HG02840 (cell line): Measurements from ENCODE around the gene PAPSS1.

Source experiments
- ATAC-seq: cut with Tn5 transposase; IDR thresholded peaks from one replicate; pipeline ENCODE4 v1.9.1; 2021; ENCODE audit warnings: mild to moderate bottlenecking, moderate library complexity, moderate number of reproducible peaks; ENCODE audit not compliant: unreplicated experiment, low FRiP score

Gene PAPSS1

GRCh38 chr4:107719922-107720722, at the start of gene PAPSS1:
Gene PAPSS1 (minus strand): TSS chr4:107720234. CDS start chr4:107720179, 55 bp downstream.
- peak; percentile 87 for ATAC-seq

GRCh38 chr4:107760281-107760947, 40.4 kb upstream of the PAPSS1 start:
- no peak for ATAC-seq

GRCh38 chr4:107757864-107758476, 37.9 kb upstream of the PAPSS1 start:
- ATAC-seq: no peak

GRCh38 chr4:107757283-107757682, 37.2 kb upstream of the PAPSS1 start:
- no peak for ATAC-seq

GRCh38 chr4:107755841-107756356, 35.9 kb upstream of the PAPSS1 start:
- no peak for ATAC-seq

- no peak for ATAC-seq
These were observed 31.6 kb upstream of the PAPSS1 start for GRCh38 chr4:107751670-107752069.

GRCh38 chr4:107747748-107748486, 27.9 kb upstream of the PAPSS1 start:
- no peak for ATAC-seq

- no peak for ATAC-seq
These were observed 26.1 kb upstream of the PAPSS1 start for GRCh38 chr4:107746161-107746560.

- ATAC-seq: no peak
These were observed 24.5 kb upstream of the PAPSS1 start for GRCh38 chr4:107744532-107744931.

GRCh38 chr4:107743532-107743931, 23.5 kb upstream of the PAPSS1 start:
- no peak for ATAC-seq

- no peak for ATAC-seq
These were observed 22.8 kb upstream of the PAPSS1 start for GRCh38 chr4:107742791-107743190.

GRCh38 chr4:107742196-107742595, 22.2 kb upstream of the PAPSS1 start:
- no peak for ATAC-seq

GRCh38 chr4:107740950-107741701, 21.1 kb upstream of the PAPSS1 start:
- ATAC-seq: no peak

- ATAC-seq: no peak
These were observed 20.3 kb upstream of the PAPSS1 start for GRCh38 chr4:107740381-107740780.

GRCh38 chr4:107737450-107737849, 17.4 kb upstream of the PAPSS1 start:
- no peak for ATAC-seq

GRCh38 chr4:107736924-107737448, 17.0 kb upstream of the PAPSS1 start:
- ATAC-seq: no peak

GRCh38 chr4:107736037-107736436, 16.0 kb upstream of the PAPSS1 start:
- ATAC-seq: peak; percentile 71

GRCh38 chr4:107734120-107734519, 14.1 kb upstream of the PAPSS1 start:
- ATAC-seq: no peak

GRCh38 chr4:107733431-107733925, 13.4 kb upstream of the PAPSS1 start:
- no peak for ATAC-seq
